ENCODE results near the gene RFPL4AL1.
"Not testable (repeated sequence)": the region's sequence is repeated elsewhere in the genome, so short reads cannot be mapped to it uniquely, and the experiment has no call there.

DNA sequence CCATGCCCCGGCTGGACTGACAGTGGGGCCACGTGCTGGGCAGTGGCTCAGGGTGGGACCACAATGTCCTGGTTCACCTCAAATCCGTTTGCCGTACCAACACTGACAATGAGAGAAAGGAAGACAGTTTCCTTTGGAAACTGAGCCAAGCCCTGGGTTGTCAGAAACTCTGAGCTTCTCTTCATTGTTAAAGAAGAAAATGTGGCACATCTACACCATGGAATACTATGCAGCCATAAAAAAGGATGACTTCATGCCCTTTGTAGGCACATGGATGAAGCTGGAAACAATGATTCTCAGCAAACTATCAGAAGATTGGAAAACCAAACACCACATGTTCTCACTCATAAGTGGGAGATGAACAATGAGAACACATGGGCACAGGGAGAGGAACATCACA, 12.1 kb upstream of the RFPL4AL1 start:
- TF ChIP-seq, protein P1, sequence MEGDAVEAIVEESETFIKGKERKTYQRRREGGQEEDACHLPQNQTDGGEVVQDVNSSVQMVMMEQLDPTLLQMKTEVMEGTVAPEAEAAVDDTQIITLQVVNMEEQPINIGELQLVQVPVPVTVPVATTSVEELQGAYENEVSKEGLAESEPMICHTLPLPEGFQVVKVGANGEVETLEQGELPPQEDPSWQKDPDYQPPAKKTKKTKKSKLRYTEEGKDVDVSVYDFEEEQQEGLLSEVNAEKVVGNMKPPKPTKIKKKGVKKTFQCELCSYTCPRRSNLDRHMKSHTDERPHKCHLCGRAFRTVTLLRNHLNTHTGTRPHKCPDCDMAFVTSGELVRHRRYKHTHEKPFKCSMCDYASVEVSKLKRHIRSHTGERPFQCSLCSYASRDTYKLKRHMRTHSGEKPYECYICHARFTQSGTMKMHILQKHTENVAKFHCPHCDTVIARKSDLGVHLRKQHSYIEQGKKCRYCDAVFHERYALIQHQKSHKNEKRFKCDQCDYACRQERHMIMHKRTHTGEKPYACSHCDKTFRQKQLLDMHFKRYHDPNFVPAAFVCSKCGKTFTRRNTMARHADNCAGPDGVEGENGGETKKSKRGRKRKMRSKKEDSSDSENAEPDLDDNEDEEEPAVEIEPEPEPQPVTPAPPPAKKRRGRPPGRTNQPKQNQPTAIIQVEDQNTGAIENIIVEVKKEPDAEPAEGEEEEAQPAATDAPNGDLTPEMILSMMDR (IDR thresholded peaks at IDR 0.05; ENCODE audit: low read depth, low read length): not testable (repeated sequence)
- not testable (repeated sequence) for TF ChIP-seq POLR2A (IDR thresholded peaks at IDR 0.05; ENCODE audit: extremely low read depth, insufficient read length); MYC (IDR thresholded peaks at IDR 0.05; ENCODE audit: low read depth, low read length)
- TF ChIP-seq, protein P2, sequence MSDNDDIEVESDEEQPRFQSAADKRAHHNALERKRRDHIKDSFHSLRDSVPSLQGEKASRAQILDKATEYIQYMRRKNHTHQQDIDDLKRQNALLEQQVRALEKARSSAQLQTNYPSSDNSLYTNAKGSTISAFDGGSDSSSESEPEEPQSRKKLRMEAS (IDR thresholded peaks at IDR 0.05; ENCODE audit: low read depth, low read length): not testable (repeated sequence)
